Stimulated activated CD4-positive, alpha-beta T cell treated with anti-CD3 and anti-CD28 coated beads, Interleukin-1b, Interleukin-23, amount 100 ng/mL, for 1 hour (primary cell): Measurements from ENCODE around the gene RNF34.

ENCODE experiments used
- DNase-seq, 2 donors: peaks; one replicate each; pipeline ENCODE4 v3.0.0-alpha.2; 2020; ENCODE audit warnings: low read depth in 2 of 2

The RNF34 gene

GRCh38 chr12:121438905-121439304 is 39.0 kb downstream of the RNF34 start:
- DNase-seq = no peak

DNA sequence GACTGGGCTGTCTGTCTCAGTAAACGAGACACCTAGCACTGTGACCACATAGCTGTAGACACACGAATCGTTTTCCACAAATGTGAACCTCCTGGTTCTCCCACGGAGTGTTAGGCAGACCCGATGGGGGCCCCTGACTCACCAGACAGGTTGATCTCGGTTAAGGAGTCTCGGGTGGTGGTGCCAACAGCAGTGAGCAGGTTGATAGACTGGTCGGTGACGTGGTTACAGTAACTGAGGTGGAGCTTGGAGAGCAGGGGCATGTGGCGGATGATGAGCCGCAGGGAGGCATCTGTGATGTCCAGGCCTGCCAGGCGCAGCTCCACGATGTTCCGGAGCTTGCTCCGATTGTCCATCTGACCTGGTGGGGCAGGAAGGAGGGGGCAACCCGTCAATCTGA is 39.8 kb downstream of the RNF34 start:
- no peak for DNase-seq

- DNase-seq = no peak
Measured at GRCh38 chr12:121440768-121441167, 40.9 kb downstream of the RNF34 start.

- no peak for DNase-seq
Measured at GRCh38 chr12:121441555-121441954, 41.6 kb downstream of the RNF34 start.

DNA sequence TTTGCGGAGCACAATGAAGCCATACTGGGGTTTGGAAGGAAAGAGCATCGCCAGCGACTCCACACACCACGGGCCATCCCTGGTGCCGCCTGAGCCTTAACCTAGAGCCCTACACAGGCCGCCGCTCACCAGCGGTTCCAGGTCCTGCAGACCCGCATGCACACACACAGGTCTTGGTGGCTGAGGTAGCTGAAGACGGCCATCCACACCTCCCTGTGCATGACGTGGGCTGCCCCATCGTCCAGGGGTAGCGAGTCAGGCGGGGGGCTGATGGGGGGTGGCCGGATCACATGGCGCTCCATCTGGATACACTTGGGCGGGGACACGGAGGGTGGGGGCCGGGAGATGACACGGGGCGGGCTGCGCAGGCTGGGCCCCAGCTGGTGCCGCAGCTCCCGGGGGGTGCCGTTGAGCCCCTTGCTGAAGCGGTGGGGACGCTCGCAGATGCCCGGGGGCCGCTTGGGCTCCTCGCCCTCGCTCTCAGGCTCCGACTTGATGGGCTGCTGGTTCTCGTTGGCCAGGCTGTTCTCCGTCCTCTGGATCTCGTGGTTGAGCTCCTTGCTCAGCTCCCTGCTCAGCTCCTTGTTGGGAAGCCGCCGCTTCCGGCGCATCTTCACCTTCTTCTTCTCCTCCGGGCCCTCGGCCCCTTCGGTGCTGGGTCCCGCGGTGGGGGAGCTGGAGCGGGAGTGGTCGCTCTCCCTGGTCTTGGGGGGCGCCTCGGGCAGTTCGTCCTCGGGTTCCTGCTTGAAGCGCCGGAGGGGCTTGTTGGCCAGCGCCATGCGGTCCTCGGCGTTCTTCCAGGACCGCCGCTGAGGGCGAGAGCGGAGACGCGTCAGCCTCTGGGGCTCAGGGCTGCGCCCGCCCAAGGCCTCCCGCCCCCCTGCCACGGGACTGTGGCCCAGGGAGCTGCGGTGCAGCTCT is 42.4 kb downstream of the RNF34 start:
- no peak for DNase-seq

GRCh38 chr12:121443193-121443870 is 43.4 kb downstream of the RNF34 start:
- peak; percentile 13 to 58 for DNase-seq

DNA sequence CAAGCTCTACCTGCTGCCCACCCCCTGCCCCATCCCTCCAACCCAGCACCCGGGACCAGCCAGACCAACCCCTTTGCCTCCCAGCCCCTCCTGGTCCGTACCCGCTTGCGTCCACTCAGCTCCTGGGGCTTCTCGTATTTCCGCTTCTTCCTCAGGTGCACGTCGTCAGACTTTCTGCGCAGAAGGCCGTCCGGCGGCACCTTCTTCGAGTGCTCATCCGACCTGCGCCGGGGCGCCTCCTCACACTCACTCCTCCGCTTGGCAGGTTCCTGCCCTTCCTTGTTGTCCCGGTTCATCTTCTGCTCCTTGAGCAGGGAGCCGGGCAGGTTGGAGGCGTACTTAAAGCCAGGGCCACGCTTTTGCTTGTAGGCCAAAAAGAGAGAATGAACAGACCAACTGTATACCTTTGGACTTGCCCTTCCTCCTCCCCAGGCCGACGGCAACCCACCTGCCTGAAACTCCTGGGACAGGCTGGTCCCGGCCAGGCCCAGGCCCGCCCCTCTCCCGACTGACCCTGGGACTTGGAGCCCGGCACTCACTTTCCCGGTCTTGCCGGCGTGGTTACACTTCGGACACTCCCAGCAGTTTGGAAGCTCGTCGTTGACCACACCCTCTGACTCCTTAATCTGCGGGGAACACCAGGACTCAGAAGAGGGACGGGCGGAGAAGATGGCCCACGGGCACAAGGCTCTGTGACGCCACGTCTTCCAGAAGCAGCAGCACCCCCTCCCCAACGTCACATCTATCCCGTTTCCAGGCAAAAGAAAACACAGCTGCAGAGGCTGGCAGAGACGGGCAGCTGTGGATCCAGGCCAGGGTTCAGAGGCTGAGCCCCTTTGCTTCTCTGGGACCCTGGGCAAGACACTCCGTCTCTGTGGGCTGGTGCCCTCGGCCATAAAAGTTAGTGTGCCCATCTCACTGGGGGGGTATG is 44.3 kb downstream of the RNF34 start:
- no peak for DNase-seq

DNA sequence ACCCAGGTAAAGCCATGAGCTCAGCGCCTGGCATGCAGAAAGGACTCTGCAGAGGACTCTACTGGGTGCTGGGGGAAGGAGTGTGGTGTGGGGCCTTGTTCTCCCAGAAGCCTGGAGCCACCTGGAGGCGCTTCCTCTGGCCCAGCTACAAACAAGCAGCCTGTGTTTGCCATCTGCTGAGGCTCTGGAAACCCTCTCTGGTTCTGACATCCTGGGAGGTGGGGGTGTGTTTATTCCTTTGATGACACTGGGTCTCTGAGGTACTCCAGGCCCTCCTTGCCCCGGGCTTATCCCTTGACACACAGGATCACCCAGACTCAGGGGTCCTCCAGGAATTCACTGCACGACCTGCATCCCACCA is 44.9 kb downstream of the RNF34 start:
- DNase-seq = no peak

DNA sequence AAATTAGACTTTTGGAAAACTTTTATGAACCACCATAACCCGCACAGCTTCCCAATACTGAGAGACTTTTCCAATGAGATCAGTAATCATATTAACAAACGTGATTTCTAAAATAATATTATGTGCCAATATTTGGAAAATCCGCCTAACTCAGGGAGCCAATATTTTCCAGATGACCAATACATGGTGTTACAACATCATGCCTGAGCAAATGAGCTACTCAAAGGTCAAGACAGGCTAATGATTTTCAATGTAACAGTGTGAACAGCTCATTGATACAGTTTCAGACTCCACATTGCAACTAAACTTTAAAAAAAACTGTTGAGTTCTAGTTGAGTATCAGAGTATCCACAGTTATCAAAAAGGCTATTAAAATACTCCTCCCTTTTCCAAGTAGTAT is 46.8 kb downstream of the RNF34 start:
- DNase-seq = no peak

DNA sequence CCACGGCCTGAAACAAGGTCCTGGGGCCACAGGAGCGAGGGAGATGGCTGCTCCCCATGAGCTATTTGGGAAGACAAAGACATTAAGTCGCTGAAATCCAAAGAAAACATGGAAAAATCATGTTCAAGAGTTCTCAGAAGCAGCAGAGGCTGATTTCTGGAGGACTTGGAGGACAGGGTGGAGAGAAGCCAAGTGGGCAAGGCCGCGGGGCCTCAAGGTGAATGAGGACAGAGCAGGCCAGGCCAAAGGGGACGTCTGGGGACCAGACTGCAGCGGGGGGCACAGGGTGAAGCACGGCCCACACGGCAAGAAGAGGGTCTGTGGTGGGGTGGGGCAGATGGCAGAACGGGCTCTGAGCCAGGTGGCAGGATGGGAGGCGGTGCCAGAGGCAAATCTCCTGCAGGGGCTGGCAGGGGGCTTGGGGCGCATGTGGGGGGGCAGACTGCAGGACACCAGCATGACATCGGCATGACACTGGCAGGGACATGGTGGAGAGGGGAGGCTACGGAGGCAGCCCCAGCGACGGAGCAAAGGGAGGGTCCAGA is 48.9 kb downstream of the RNF34 start:
- no peak for DNase-seq

GRCh38 chr12:121451961-121452339 is 52.0 kb downstream of the RNF34 start:
- DNase-seq = no peak

DNA sequence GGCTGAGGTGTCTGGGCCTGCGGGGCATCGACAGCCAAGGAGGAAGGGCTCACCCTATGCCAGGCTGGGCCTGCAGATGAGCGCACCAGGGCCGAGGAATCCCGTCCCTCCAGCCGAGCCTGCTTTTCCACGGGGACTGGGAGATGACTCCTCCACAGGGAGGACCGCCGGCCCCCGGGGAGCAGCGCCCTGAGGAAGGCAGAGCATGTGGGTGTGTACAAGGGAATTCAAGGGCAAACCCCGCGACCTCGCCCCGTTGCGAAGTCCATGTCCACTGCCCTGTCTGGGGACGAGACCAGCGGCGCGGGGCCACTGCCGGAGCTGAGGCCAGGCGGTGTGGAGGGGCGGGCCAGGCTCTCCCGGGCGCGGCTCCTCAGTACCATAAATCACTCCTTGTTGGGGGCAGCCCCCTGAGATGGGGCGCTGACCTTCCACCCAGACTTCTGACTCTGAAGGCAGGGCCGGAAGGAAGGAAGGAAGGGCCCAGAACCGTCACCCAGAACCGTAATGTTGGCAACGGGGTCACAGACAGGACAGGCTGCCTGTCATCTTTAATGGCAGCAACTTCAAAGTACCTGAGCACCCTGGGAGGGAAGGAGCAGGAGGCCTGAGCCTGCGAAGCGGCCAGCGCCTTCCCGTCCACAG is 52.5 kb downstream of the RNF34 start:
- no peak for DNase-seq

GRCh38 chr12:121452985-121453360 is 53.1 kb downstream of the RNF34 start:
- no peak for DNase-seq

- DNase-seq = no peak
Measured at GRCh38 chr12:121453629-121454028, 53.7 kb downstream of the RNF34 start.

- DNase-seq = no peak
Measured at GRCh38 chr12:121454921-121455320, 55.0 kb downstream of the RNF34 start.

DNA sequence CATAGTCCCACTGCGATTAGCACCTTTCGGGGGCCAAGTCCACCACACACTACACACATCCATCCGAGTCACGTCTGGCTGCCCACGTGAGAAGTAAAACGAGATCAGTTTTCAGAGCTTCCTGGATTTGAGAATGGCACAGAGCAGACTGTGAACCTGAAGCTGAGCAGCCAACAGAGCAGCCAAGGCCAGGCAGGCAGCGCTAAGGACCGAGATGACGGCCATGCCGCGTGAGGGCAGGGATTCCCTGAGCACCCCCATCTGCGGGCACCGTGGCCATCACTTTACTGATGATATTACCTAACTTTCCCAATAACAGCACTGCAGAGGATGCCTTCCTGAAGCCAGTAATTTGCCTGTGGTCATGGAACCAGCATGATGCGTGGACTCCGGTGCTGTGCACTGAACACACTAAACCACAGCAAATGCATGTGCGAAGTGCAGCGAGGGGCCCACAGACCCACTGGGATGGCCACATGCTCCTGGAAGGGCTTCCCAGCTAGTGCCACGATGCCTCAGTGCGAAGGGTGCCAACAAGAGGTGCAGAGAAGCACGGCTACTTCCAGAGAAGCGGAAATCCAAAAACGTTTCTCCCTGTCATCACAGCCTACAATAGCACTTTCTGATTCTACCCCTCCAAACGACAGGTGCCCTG is 56.0 kb downstream of the RNF34 start:
- no peak for DNase-seq

DNA sequence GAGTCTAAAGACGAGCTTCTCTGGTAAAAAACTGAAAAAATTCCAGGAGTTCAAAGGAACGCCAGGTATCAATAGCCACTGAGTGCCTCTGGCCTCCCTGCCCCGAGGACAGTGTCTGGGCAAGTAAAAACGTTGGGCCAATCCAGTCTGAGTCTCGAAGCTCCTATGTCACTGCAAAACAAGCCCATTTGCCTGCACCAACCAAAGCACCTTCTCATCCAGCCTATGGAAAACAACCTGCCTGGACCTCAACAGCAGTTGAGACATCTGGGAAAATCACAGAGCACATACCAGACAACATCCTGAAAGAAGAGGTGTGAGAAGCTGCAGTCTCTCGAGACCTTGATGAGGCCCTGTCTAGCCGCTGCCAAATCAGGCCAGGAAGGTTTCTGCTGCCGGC is 56.6 kb downstream of the RNF34 start:
- no peak for DNase-seq

DNA sequence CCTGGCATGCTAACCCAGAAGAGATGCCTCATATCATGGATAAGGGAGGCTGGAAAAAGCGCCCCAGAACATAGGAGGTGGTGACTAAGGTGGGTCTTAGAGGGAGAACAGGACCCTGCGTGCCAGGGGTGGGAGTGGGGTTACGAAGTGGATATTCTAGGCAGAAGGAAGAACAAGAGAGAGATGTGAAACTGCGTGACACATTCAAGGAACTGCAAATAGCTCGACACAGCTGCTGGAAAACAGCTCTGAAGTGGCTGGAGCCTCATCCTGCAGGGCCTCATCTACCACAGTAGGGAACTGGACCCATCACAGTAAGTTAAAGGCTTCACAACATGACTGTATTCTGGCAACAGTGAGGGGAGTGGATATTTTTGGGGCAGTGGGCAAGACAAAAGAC is 61.1 kb downstream of the RNF34 start:
- no peak for DNase-seq

- no peak for DNase-seq
Measured at GRCh38 chr12:121464331-121464730, 64.4 kb downstream of the RNF34 start.

- DNase-seq = peak in 1 of 2 donors; percentile 13
Measured at GRCh38 chr12:121465921-121466793, 66.2 kb downstream of the RNF34 start.
